ENCODE results near the gene ZG16.

ZG16 gene

DNA sequence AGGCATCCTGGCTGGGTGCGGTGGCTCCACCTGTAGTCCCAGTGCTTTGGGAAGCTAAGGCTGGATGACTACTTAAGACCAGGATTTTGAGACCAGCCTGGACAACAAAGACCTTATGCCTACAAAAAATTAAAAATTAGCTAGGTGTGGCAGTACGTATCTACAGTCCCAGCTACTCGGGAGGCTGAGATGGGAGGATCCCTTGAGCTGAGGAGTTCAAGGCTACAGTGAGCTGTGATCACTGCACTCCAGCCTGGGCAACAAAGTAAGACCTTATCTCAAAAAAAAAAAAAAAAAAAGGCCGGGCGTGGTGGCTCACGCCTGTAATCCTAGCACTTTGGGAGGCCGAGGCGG is 48.3 kb downstream of the ZG16 start:
- DNase-seq: no peak

DNA sequence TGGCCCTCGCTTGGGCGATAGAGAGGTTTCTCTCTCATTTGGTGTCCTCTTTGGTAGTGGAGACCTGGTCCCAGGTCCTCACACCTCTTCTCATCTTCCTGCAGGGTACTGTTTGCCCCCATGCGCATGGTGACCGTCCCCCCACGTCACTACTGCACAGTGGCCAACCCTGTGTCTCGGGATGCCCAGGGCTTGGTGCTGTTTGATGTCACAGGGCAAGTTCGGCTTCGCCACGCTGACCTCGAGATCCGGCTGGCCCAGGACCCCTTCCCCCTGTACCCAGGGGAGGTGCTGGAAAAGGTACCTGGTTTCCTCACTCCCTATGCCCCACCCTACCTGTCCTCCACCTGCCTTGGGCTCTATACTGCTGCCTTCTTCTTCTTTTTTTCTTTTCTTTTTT is 52.7 kb downstream of the ZG16 start:
- no peak for DNase-seq

DNA sequence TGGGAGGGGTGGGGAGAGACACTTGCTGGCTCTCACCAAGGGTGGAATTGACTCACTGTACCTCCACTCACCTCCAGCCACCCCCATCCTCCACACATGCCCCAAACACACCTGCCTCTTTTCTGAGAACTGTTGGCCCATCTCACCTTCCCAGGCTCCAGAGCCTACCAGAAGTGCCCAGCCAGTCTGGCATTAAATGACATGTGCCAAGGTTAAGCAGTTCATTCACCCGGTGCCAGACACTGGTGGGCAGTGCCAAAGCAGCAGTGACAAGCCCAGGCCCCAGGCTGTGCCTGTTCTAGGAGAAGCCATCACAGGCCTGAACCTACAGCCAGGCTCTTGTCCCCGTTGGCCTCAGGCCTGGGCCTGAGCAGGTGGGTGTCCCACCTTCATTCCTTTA is 53.4 kb downstream of the ZG16 start:
- no peak for DNase-seq

All from stimulated activated CD4-positive, alpha-beta T cell treated with anti-CD3 and anti-CD28 coated beads, Interleukin-2, amount 100 ng/mL, for 24 hours (primary cell).